Smooth muscle cell (in vitro differentiated cells): ENCODE results near the gene PPP1R37. TPM values are rescaled to one million over a fixed set of nuclear protein-coding genes. Genes with fewer than 3 reads are reported as not detected.

Experiments used
- DNase-seq: peaks from one replicate; lab custom pipeline; 2025; ENCODE audit not compliant: unreplicated experiment; lab: John Stamatoyannopoulos, UW
- H2AFZ ChIP-seq: fragments of 200-600 bp; sonication (generic); 2 replicates; pipeline ENCODE4 v1.6.0; 2016; ENCODE audit warnings: antibody characterized with exemption, low read depth, mild to moderate bottlenecking
- H3F3A ChIP-seq: fragments of 200-600 bp; sonication (generic); 2 replicates; pipeline ENCODE4 v1.6.0; 2017; ENCODE audit warnings: antibody characterized with exemption, low read depth
- H3K27ac ChIP-seq: fragments of 200-600 bp; sonication (generic); 2 replicates; pipeline ENCODE4 v1.5.1; 2016; ENCODE audit warnings: low read depth, mild to moderate bottlenecking
- H3K27me3 ChIP-seq: fragments of 200-600 bp; sonication (generic); 2 replicates; pipeline ENCODE4 v1.6.1; 2016; ENCODE audit warnings: low read depth, mild to moderate bottlenecking
- H3K36me3 ChIP-seq: fragments of 200-600 bp; sonication (generic); 2 replicates; pipeline ENCODE4 v1.5.1; 2016; ENCODE audit warnings: low read depth
- H3K4me1 ChIP-seq: fragments of 200-600 bp; sonication (generic); 2 replicates; pipeline ENCODE4 v1.5.1; 2016; ENCODE audit warnings: low read depth
- H3K4me2 ChIP-seq: fragments of 200-600 bp; sonication (generic); 2 replicates; pipeline ENCODE4 v1.6.0; 2016; ENCODE audit warnings: mild to moderate bottlenecking
- H3K4me3 ChIP-seq: fragments of 200-600 bp; sonication (generic); 2 replicates; pipeline ENCODE4 v1.5.1; 2016; ENCODE audit warnings: mild to moderate bottlenecking
- H3K79me2 ChIP-seq: fragments of 200-600 bp; sonication (generic); 2 replicates; pipeline ENCODE4 v1.6.0; 2016; ENCODE audit warnings: low read depth, mild to moderate bottlenecking
- H3K9ac ChIP-seq: fragments of 200-600 bp; sonication (generic); 2 replicates; pipeline ENCODE4 v1.6.0; 2016; ENCODE audit warnings: low read depth
- H3K9me3 ChIP-seq: fragments of 200-600 bp; sonication (generic); replicated peaks from 2 replicates; pipeline ENCODE4 v1.5.1; 2016; ENCODE audit warnings: low read depth
- H4K20me1 ChIP-seq: fragments of 200-600 bp; sonication (generic); 2 replicates; pipeline ENCODE4 v1.6.0; 2016; ENCODE audit warnings: low read depth
- WGBS: methylation state at CpG from one replicate; pipeline ENCODE4 v1.1.7; 2016; ENCODE audit warnings: low lambda C conversion rate; 5-methylcytosine and 5-hydroxymethylcytosine counted together
- polyA plus RNA-seq: library from polyadenylated mRNA; unstranded; fragments of >200 nt; fragmentation: Nextera tagmentation; extraction: Ambion mirVana; gene quantifications from 2 replicates; pipeline ENCODE4 v1.2.1, GENCODE V29; 2016
- total RNA-seq: library from RNA; depleted of rRNA; stranded (reverse); fragments of >200 nt; gene quantifications from 2 replicates; pipeline ENCODE4 v1.2.3, GENCODE V29; 2014
- TF ChIP-seq, protein P1 (sequence below): fragments of 200-600 bp; sonication (generic); IDR thresholded peaks from 2 replicates; pipeline ENCODE4 v1.5.1; 2017; ENCODE audit warnings: borderline replicate concordance, mild to moderate bottlenecking, antibody characterized with exemption; ENCODE audit not compliant: insufficient read depth, poor library complexity, severe bottlenecking

Gene PPP1R37
- total and polyA plus RNA-seq, 2 experiments from 2014 or later: 8.2 to 11.7 TPM

DNA sequence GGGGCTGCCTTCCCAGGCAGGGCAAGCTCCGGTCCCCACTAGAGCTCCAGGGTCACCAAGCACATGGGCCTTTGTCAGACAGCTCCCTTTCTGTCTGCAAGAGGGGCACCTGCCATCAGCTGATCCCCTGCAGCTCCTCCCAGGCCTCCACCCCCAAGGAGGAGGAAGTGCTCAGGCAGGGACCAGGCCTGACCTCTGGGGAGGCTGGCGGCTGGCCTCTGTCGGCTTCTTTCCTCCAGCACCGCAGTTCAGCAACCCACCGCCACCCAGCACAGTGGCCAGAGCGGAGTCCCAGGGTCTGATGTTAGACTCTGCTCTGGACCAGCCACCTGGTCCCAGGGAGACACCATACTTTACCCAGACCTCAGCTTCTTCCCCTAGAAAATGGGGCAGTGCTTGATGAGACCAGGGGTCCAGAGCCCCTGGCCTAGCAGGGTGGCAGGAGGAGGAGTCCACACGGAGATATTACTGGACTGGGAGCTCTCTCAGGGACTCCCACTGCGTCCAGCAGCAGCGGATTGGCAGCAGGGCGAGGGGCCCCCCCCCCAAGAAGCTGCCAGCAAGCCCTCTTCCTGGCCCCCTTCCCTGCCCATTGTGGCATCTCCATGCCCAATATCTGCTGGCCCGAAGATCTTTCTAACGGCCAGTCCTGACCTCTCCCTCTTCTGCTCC, 43.7 kb downstream of the PPP1R37 start:
- no peaks in the 10 kb centered on the region for H3F3A ChIP-seq
- H3K9ac ChIP-seq: no peak overlapping the region
- H3K36me3 ChIP-seq: no peaks in the 10 kb centered on the region
- H3K4me2 ChIP-seq: no peak overlapping the region
- H3K4me3 ChIP-seq: no peak overlapping the region
- no peaks in the 10 kb centered on the region for H3K27me3 ChIP-seq
- no peak overlapping the region for H3K27ac ChIP-seq
- WGBS: 95% methylated on average over 12 of the region's 12 CpGs
- no peak overlapping the region for H2AFZ ChIP-seq
- peaks cover 31% of the 10 kb centered on the region for H3K79me2 ChIP-seq
- peaks cover 89% of the 10 kb centered on the region for H4K20me1 ChIP-seq
- H3K4me1 ChIP-seq: no peaks in the 10 kb centered on the region
- no peaks in the 10 kb centered on the region for H3K9me3 ChIP-seq
- no peak for DNase-seq
- TF ChIP-seq, protein P1, sequence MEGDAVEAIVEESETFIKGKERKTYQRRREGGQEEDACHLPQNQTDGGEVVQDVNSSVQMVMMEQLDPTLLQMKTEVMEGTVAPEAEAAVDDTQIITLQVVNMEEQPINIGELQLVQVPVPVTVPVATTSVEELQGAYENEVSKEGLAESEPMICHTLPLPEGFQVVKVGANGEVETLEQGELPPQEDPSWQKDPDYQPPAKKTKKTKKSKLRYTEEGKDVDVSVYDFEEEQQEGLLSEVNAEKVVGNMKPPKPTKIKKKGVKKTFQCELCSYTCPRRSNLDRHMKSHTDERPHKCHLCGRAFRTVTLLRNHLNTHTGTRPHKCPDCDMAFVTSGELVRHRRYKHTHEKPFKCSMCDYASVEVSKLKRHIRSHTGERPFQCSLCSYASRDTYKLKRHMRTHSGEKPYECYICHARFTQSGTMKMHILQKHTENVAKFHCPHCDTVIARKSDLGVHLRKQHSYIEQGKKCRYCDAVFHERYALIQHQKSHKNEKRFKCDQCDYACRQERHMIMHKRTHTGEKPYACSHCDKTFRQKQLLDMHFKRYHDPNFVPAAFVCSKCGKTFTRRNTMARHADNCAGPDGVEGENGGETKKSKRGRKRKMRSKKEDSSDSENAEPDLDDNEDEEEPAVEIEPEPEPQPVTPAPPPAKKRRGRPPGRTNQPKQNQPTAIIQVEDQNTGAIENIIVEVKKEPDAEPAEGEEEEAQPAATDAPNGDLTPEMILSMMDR: no peak

DNA sequence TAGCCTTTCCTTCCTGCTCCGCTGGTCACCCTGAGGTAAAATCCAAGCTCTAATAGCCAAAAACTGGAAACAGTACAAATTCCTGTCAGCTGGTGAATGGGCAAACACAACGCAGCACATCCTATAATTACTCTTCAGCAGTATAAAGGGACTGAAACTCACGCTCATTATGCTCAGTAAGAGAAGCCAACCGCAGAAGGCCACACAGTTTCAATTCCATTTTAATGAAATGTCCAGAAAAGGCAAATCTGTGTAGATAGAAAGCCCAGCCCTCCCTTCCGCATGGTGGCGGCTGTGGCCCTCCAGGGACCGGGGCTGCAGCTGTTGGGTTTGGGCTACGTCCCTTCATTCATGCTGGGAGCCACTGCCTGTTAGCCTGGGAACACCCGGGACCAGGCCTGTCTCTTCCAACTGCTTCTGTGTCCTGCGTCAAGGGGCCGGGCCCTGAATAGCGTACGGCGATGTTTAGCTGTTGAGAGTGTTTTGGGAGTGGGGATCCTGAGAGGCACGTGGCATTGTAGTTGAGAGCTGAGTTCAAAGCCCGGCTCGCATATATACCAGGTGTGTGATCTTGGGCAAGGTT, 44.3 kb downstream of the PPP1R37 start:
- TF ChIP-seq, protein P1: no peak
- Histone ChIP-seq H3K9me3 (no peaks in the 10 kb centered on the region), H3K36me3 (no peaks in the 10 kb centered on the region), H2AFZ (no peak overlapping the region), H3K4me3 (no peak overlapping the region), H3K27ac (no peak overlapping the region), H3K79me2 (peaks cover 26% of the 10 kb centered on the region), H3K4me2 (no peak overlapping the region), H4K20me1 (peaks cover 83% of the 10 kb centered on the region), H3K4me1 (no peaks in the 10 kb centered on the region), H3K27me3 (no peaks in the 10 kb centered on the region), H3K9ac (no peak overlapping the region), H3F3A (no peaks in the 10 kb centered on the region)
- no peak for DNase-seq
- 94% methylated on average over 17 of the region's 17 CpGs for WGBS

DNA sequence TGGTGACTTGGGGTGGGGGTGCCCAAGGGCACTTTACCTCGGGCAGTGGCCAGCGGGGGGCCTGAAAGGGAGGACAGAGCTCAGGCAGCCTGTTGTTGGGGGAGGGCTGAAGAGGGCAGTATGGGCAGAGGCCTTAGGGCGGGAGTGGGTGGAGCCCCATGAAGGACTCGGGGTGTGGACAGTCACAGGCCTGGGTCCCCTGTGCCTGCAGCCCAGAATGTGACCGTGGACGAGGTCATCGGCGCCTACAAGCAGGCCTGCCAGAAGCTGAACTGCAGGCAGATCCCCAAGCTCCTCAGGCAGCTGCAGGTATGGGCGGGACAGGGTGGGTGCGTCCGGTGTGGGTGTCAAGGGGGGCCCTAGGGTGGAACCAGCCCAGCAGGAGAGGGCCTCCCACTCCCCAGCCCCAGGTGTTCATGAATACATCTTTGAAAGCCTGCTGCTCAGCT, 45.3 kb downstream of the PPP1R37 start:
- Histone ChIP-seq H3F3A (no peaks in the 10 kb centered on the region), H3K27me3 (no peaks in the 10 kb centered on the region), H3K4me3 (no peak overlapping the region), H3K36me3 (no peaks in the 10 kb centered on the region), H3K4me1 (no peaks in the 10 kb centered on the region), H2AFZ (no peak overlapping the region), H3K4me2 (no peak overlapping the region), H3K9ac (no peak overlapping the region), H3K79me2 (peaks cover 17% of the 10 kb centered on the region), H4K20me1 (peaks cover 72% of the 10 kb centered on the region), H3K27ac (no peak overlapping the region), H3K9me3 (no peaks in the 10 kb centered on the region)
- no peak for DNase-seq
- WGBS: 83% methylated on average over 8 of the region's 11 CpGs
- TF ChIP-seq, protein P1: no peak
